Endothelial cell of umbilical vein (primary cell): Measurements from ENCODE around the gene ETV3. TPM values are rescaled to one million over a fixed set of nuclear protein-coding genes. Genes with fewer than 3 reads are reported as not detected.

Experiments
- BruUV-seq: library from RNA; stranded (reverse); fragments of 400-500 nt; replicated peaks from 2 replicates; lab custom pipeline; 2021; lab: Mats Ljungman, UMichigan
- CTCF ChIA-PET: fragments of 300-600, 350-600 bp; sonication (Branson Sonifier 250); formaldehyde crosslinking; loops from one replicate; lab custom pipeline; 2021; ENCODE audit warnings: antibody characterized with exemption, inconsistent platforms; lab: Charles Lee
- POLR2A ChIA-PET: fragments of 300-600, 350-600 bp; sonication (Branson Sonifier 250); formaldehyde crosslinking; loops from one replicate; lab custom pipeline; 2021; ENCODE audit warnings: antibody characterized with exemption, inconsistent platforms; lab: Charles Lee
- DNase-seq: peaks from one replicate; pipeline ENCODE4 v3.0.0-alpha.2; 2011; ENCODE audit warnings: low read depth, low spot score
- FAIRE-seq: peaks from 2 replicates; lab custom pipeline; 2011; peaks lifted over from hg19 to GRCh38; lab: Jason Lieb, UNC
- H2AFZ ChIP-seq: 2 replicates; pipeline ENCODE4 v1.6.0; 2012; ENCODE audit warnings: low read depth, low read length, control low read depth, inconsistent platforms
- H3K27ac ChIP-seq: 2 replicates; pipeline ENCODE4 v1.5.1; 2011; ENCODE audit warnings: low read depth, mild to moderate bottlenecking, control low read depth, low read length, moderate library complexity; ENCODE audit not compliant: insufficient read depth
- H3K27me3 ChIP-seq, 2 experiments: 2 replicates each; pipeline versions ENCODE4 v1.6.0 to v1.6.1; 2011; ENCODE audit warnings: low read length in 2 of 2, mixed read lengths in 1 of 2; ENCODE audit not compliant: control insufficient read depth in 2 of 2, insufficient read depth in 2 of 2
- H3K36me3 ChIP-seq, 2 experiments: 2 replicates in 1 of 2; 3 replicates in 1 of 2; pipeline ENCODE4 v1.5.1; 2011; ENCODE audit warnings: low read length in 2 of 2, mild to moderate bottlenecking in 1 of 2, moderate library complexity in 1 of 2; ENCODE audit not compliant: control insufficient read depth in 2 of 2, insufficient read depth in 2 of 2; ENCODE audit errors: extremely low read depth in 1 of 2
- H3K4me1 ChIP-seq: 3 replicates; pipeline ENCODE4 v1.5.1; 2011; ENCODE audit warnings: mild to moderate bottlenecking, low read length; ENCODE audit not compliant: control insufficient read depth, insufficient read depth; ENCODE audit errors: extremely low read depth
- H3K4me2 ChIP-seq: 2 replicates; pipeline ENCODE4 v1.6.1; 2011; ENCODE audit warnings: low read length, control low read depth, mixed read lengths; ENCODE audit not compliant: insufficient read depth
- H3K4me3 ChIP-seq, 3 experiments: fragments of 200-600 bp in 1 of 3; sonication (generic), shearing (Covaris generic) in 1 of 3; replicated peaks in 1 of 3; 2 replicates each; pipeline ENCODE4 v1.5.1; 2011 to 2016; ENCODE audit warnings: control low read depth in 3 of 3, low read length in 3 of 3, mild to moderate bottlenecking in 2 of 3, inconsistent platforms in 1 of 3, low read depth in 1 of 3, moderate library complexity in 1 of 3; ENCODE audit not compliant: insufficient read depth in 1 of 3
- H3K79me2 ChIP-seq: 2 replicates; pipeline ENCODE4 v1.6.0; 2012; ENCODE audit warnings: low read length, inconsistent platforms; ENCODE audit not compliant: control insufficient read depth, insufficient read depth
- H3K9ac ChIP-seq: replicated peaks from 2 replicates; pipeline ENCODE3; 2011; ENCODE audit warnings: low read length, control low read depth; ENCODE audit not compliant: insufficient read depth; ENCODE audit errors: extremely low read depth
- H3K9me1 ChIP-seq: replicated peaks from 3 replicates; pipeline ENCODE4 v1.6.0; 2011; ENCODE audit warnings: mild to moderate bottlenecking, low read length; ENCODE audit not compliant: control insufficient read depth, insufficient read depth; ENCODE audit errors: extremely low read depth
- H3K9me3 ChIP-seq: replicated peaks from 2 replicates; pipeline ENCODE4 v1.5.1; 2012; ENCODE audit warnings: low read length, inconsistent platforms; ENCODE audit not compliant: control insufficient read depth, insufficient read depth
- H4K20me1 ChIP-seq: replicated peaks from 2 replicates; pipeline ENCODE3; 2011; ENCODE audit warnings: mild to moderate bottlenecking, low read length; ENCODE audit not compliant: control insufficient read depth, insufficient read depth; ENCODE audit errors: extremely low read depth
- EZH2 ChIP-seq: IDR thresholded peaks from 2 replicates; pipeline ENCODE4 v1.6.1; 2012; ENCODE audit warnings: borderline replicate concordance, low read depth, mild to moderate bottlenecking, moderate library complexity, low read length, inconsistent platforms; ENCODE audit not compliant: severe bottlenecking
- FOS ChIP-seq: IDR thresholded peaks from 2 replicates; pipeline ENCODE4 v1.6.1; 2011; ENCODE audit warnings: mild to moderate bottlenecking, low read length, moderate library complexity, borderline replicate concordance; ENCODE audit not compliant: insufficient read depth
- GATA2 ChIP-seq: IDR thresholded peaks from 2 replicates; pipeline ENCODE4 v1.7.0; 2011; ENCODE audit warnings: low read depth, mild to moderate bottlenecking, moderate library complexity, mixed read lengths, low read length; ENCODE audit not compliant: insufficient read length, insufficient read depth
- JUN ChIP-seq: IDR thresholded peaks from 2 replicates; pipeline ENCODE4 v1.6.1; 2011; ENCODE audit warnings: borderline replicate concordance, low read depth; ENCODE audit not compliant: insufficient read length, insufficient read depth
- MAX ChIP-seq: IDR thresholded peaks from 2 replicates; pipeline ENCODE4 v1.6.1; 2011; ENCODE audit not compliant: insufficient read depth, insufficient read length
- MYC ChIP-seq: IDR thresholded peaks from one replicate; pipeline ENCODE4 v1.6.1; 2011; ENCODE audit warnings: mild to moderate bottlenecking, low read depth, low read length
- POLR2A ChIP-seq: IDR thresholded peaks from 2 replicates; pipeline ENCODE4 v1.6.1; 2012; ENCODE audit warnings: low read depth, mild to moderate bottlenecking, control low read depth, low read length
- POLR2AphosphoS5 ChIP-seq: IDR thresholded peaks from 2 replicates; pipeline ENCODE4 v1.6.1; 2012; ENCODE audit warnings: low read depth, mild to moderate bottlenecking, control low read depth, low read length, moderate library complexity; ENCODE audit not compliant: insufficient read depth
- dilution Hi-C: fragments of 300-500 bp; cut with MboI; formaldehyde crosslinking; loops from one replicate; pipeline ENCODE4 v1.15.0; 2019; ENCODE audit warnings: low sequenced_read_pairs; ENCODE audit not compliant: extremely low pct_ligation_motif_present
- intact Hi-C: fragments of 100-400 bp; cut with micrococcal nuclease; formaldehyde crosslinking; loops from one replicate; pipeline ENCODE4 v1.10.0; 2022
- polyA plus RNA-seq, 4 experiments: library from polyadenylated mRNA; depleted of rRNA in 3 of 4; stranded (reverse) in 3 of 4; unstranded in 1 of 4; fragments of >200 nt; gene quantifications; 2 replicates each; pipeline versions ENCODE4 v1.2.1 to v1.2.3, GENCODE V29; 2011 to 2012; ENCODE audit warnings: missing spikeins in 1 of 4
- total RNA-seq: library from RNA; stranded (reverse); gene quantifications from 2 replicates; pipeline ENCODE4 v1.2.3, GENCODE V29; 2021
- TF ChIP-seq, protein P1 (sequence below), 2 donors: IDR thresholded peaks; 1 replicate in 1 of 2; 2 replicates in 1 of 2; pipeline ENCODE4 v1.5.1; 2011; ENCODE audit warnings: low read length in 2 of 2, mild to moderate bottlenecking in 2 of 2, moderate library complexity in 2 of 2, control low read depth in 1 of 2, inconsistent platforms in 1 of 2, low read depth in 1 of 2; ENCODE audit not compliant: insufficient read depth in 1 of 2; ENCODE audit errors: extremely low read depth in 1 of 2

Gene ETV3
- total and polyA plus RNA-seq, 2 donors (not counting 3 experiments of a cell fraction or from before 2014, with no cell fraction given) = 6.8 to 22.3 TPM

- POLR2A ChIA-PET = interaction anchor here (0.7 kb wide), 1 partner anchor 55 kb away, joined by 4 read pairs; no protein-coding TSS in a partner anchor
These were observed 37.0 kb downstream of the ETV3 start for GRCh38 chr1:157101149-157101548.

GRCh38 chr1:157099633-157100009 is 38.6 kb downstream of the ETV3 start, which contains the start of gene ETV3L:
Gene ETV3L, minus strand, starts transcription at chr1:157099808. Its CDS starts 285 bp downstream, at chr1:157099523.
- intact Hi-C loops = no loop called here

More at GRCh38 chr1:157101149-157101548, 37.0 kb downstream of the ETV3 start:
- CTCF ChIA-PET = interaction anchor here (1.1 to 14.4 kb wide), 2 partner anchors 10 to 55 kb away, joined by 3 to 160 read pairs; no protein-coding TSS in a partner anchor
- no TSS peak for BruUV-seq
- dilution Hi-C loops (no loop called here), intact Hi-C loops (no loop called here)
- Histone ChIP-seq H3K4me1 (peaks cover 3% of the 10 kb centered on the region), H3K9me1 (no peaks in the 10 kb centered on the region), H3K9me3 (no peaks in the 10 kb centered on the region), H2AFZ (no peak overlapping the region), H3K79me2 (no peaks in the 10 kb centered on the region), H4K20me1 (no peaks in the 10 kb centered on the region), H3K27me3 (no peaks in the 10 kb centered on the region), H3K27ac (no peak overlapping the region), H3K36me3 (no peaks in the 10 kb centered on the region), H3K4me3 (no peak overlapping the region), H3K9ac (no peak overlapping the region), H3K4me2 (no peak overlapping the region)
- DNase-seq (no peak), FAIRE-seq (no peak)
- TF ChIP-seq POLR2AphosphoS5 (no peak), EZH2 (no peak), JUN (no peak), POLR2A (no peak)
- TF ChIP-seq, protein P1, sequence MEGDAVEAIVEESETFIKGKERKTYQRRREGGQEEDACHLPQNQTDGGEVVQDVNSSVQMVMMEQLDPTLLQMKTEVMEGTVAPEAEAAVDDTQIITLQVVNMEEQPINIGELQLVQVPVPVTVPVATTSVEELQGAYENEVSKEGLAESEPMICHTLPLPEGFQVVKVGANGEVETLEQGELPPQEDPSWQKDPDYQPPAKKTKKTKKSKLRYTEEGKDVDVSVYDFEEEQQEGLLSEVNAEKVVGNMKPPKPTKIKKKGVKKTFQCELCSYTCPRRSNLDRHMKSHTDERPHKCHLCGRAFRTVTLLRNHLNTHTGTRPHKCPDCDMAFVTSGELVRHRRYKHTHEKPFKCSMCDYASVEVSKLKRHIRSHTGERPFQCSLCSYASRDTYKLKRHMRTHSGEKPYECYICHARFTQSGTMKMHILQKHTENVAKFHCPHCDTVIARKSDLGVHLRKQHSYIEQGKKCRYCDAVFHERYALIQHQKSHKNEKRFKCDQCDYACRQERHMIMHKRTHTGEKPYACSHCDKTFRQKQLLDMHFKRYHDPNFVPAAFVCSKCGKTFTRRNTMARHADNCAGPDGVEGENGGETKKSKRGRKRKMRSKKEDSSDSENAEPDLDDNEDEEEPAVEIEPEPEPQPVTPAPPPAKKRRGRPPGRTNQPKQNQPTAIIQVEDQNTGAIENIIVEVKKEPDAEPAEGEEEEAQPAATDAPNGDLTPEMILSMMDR (IDR thresholded peaks at IDR 0.05; ENCODE audit: extremely low read depth in 1 of 2, insufficient read depth in 1 of 2, low read depth in 1 of 2, low read length in 2 of 2) = no peak

More at GRCh38 chr1:157099633-157100009, 38.6 kb downstream of the ETV3 start, which contains the start of gene ETV3L:
- H3K9ac ChIP-seq = no peak within 1 kb of the TSS
- POLR2A ChIA-PET = no interaction called here
- TF ChIP-seq MYC (no peak), POLR2AphosphoS5 (no peak), FOS (no peak), JUN (no peak), MAX (no peak), POLR2A (no peak), GATA2 (no peak), EZH2 (no peak)
- TF ChIP-seq, protein P1 (IDR thresholded peaks at IDR 0.05; ENCODE audit: extremely low read depth in 1 of 2, insufficient read depth in 1 of 2, low read depth in 1 of 2, low read length in 2 of 2) = no peak
- H4K20me1 ChIP-seq = no peaks in the 10 kb centered on the region
- H3K4me3 ChIP-seq = no peak within 1 kb of the TSS
- no peak for FAIRE-seq
- no TSS peak for BruUV-seq
- no peaks in the 10 kb centered on the region for H3K9me3 ChIP-seq
- CTCF ChIA-PET = interaction anchor here (14.4 kb wide), 1 partner anchor 9 kb away, joined by 160 read pairs; no protein-coding TSS in a partner anchor
- no peak within 1 kb of the TSS for H2AFZ ChIP-seq
- no peaks in the 10 kb centered on the region for H3K4me1 ChIP-seq
- no peaks in the 10 kb centered on the region for H3K27me3 ChIP-seq
- DNase-seq = no peak
- no peaks in the 10 kb centered on the region for H3K9me1 ChIP-seq
- H3K79me2 ChIP-seq = no peaks in the 10 kb centered on the region
- no peaks in the 10 kb centered on the region for H3K36me3 ChIP-seq
- dilution Hi-C loops = no loop called here
- no peak within 1 kb of the TSS for H3K4me2 ChIP-seq
- no peak within 1 kb of the TSS for H3K27ac ChIP-seq
